Left cardiac atrium (tissue), 4 donors: ENCODE data around the gene TNS3. TPM values are rescaled to one million over a fixed set of nuclear protein-coding genes. Genes with fewer than 3 reads are reported as not detected.
"Not testable (repeated sequence)": the region's sequence is repeated elsewhere in the genome, so short reads cannot be mapped to it uniquely, and the experiment has no call there.

ENCODE experiments used
- ATAC-seq, 2 donors: fragments of 200-7000 bp; cut with Tn5 transposase; one replicate each; pipeline ENCODE4 v1.9.1; 2020; ENCODE audit warnings: mild to moderate bottlenecking in 2 of 2, moderate library complexity in 2 of 2
- DNase-seq: peaks from one replicate; pipeline ENCODE4 v3.0.0-alpha.2; 2020
- intact Hi-C, 2 donors: fragments of 100-400 bp; cut with DNase I; formaldehyde crosslinking; loops; one replicate each; pipeline versions ENCODE4 v1.14.1 to v1.15.1; 2022 to 2023
- total RNA-seq, 2 donors: library from RNA; stranded (reverse); fragmentation: NEBNext Ultra II Directional; extraction: Animal tissue kit (Norgen Biotek cat#: 25700); gene quantifications; one replicate each; pipeline ENCODE4 v1.2.1, GENCODE V29; 2021
- donor health status: DM: no; HTN: yes; CAD: no.
- donor health status: DM: no; HTN: yes; CAD: no; lungs with severe emphysema.
- donor health status: DM: yes; HTN: yes; CAD: no.
- donor health status: Dilated cardiomyopathy.

TNS3 gene
- total RNA-seq, 2 donors from 2014 or later: 51.4 to 66.9 TPM

DNA sequence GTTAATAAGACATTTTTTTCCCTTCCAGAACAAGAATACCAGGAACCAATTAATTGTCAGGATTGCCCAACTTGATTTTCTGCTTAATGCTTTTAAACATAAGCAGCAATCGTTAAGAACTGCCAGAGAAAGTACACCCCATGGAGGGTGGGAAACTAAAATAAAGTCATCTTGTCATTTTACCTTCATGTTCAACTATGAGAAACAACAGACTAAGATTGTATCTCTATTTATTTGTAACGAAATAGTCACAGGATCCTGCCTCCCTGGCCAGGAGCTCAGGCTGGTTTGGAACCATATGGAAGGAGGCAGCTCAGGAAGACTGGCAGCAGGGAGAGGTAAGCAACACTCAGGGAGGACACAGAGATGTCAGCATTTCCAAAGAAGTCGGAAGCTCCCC lies 129.6 kb downstream of the TNS3 start:
- ATAC-seq (no peak), DNase-seq (no peak)
- intact Hi-C loops: no loop called here

DNA sequence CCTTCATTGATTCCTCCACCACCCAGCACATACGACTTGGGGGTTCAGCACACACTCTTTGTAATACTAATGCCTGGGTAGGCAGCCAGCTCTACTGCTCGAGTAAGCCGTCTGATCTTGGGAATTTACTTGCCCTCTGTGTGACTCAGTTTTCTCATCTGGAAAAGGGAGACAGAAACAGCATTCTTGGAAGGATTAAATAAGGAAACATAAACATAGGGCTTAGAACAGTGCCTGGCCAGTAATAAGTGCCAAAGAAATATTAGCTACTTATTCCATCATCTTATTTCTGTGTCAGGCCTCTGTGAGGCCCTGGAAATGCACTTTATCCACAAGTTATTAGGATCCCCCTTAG lies 130.1 kb downstream of the TNS3 start:
- DNase-seq: no peak
- intact Hi-C loops: no loop called here
- no peak for ATAC-seq

DNA sequence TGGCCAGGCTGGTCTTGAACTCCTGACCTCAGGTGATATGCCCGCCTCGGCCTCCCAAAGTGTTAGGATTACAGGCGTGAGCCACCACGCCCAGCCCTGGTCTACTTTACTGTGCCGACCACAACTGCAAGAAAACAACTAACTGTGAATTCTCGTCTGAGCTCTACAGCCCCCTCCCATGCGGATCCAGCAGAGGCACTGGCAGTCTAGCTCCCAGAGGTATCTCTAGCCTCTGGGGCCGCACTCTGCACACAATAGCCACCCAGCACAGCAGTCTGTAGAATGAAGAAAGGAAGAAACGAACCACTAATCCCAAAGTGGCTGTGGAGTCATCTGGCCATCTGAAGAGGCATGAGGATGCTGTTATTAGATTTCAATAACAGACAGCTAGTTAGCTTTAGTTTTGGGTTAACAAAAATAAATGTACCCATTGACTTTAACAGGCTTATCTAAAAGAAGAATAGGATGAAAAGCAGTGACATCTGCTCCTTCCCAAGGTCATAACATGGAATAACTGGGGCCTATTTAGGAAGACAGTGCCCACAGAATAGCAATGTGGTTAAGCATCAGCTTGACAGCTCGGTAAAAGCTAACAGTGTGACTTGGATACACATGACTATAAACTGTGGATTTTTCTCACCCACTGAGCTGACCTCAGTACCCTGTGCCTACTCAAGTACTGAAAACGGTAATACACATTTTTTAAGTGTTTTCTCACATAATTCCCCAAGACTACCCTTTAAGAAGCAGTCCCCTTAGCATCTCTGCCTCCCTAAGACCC lies 131.9 kb downstream of the TNS3 start:
- intact Hi-C loops: loop anchor here (5.0 to 10.0 kb wide), 3 partner anchors 125 to 365 kb away; no protein-coding TSS in a partner anchor
- no peak for DNase-seq
- ATAC-seq: peak in 1 of 2 donors; percentile 24

DNA sequence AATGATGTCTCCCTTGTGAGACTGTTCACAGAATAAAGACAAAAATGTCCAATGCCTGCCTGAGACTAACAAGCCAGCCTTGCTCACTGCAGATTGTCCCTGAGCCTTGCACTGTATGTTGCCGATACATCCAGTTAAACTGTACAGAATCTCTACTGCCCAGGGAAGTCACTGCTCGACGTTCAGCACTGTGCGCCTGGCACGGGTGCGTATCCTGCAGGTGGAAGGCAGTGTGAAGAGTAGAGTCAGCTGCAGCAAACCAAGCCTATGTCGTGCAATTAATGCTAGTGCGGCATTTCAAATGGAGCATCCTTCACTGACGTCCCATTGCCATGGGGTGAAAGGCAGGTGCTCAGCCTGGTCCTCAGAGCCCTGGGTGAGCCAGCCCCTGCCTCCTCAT lies 132.9 kb downstream of the TNS3 start:
- intact Hi-C loops: loop anchor here (5.0 to 10.0 kb wide), 3 partner anchors 126 to 366 kb away; no protein-coding TSS in a partner anchor
- DNase-seq (no peak), ATAC-seq (no peak)

DNA sequence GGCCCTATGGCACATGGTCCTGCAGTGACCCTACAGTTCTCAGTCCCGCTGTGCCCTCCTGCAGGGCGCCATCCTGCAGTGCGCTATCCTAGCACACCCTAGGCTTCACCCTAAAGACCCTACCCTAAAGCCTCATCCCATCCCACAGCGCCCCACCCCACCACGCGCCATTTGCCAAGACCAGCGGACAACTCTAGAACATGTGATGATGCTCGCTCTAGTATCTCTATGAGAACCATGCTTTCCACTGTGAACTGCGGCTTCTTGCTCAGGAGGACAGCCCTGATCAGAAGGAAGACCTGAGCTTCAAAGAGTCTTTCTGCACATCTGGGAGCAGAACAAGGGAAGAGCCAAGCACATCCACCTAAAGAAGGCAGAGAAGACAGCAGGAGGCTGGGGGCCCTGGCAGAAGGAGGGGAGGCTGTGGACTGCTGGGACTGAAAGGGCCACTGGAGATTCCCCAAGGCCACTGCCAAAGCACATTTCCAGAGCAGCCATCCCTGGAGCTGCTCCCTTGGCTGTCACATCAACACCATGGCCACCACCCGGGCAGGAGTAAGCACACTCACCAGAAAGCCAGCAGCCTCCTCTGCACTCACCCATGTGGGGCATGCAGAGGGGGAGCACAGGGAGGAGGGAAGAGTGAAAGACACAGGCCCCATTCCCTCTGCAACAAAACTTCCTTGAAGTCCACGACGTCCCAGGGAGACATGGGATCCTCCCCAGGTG lies 134.1 kb downstream of the TNS3 start:
- intact Hi-C loops: loop anchor here (5.0 to 10.0 kb wide), 3 partner anchors 127 to 367 kb away; no protein-coding TSS in a partner anchor
- no peak for ATAC-seq
- no peak for DNase-seq

DNA sequence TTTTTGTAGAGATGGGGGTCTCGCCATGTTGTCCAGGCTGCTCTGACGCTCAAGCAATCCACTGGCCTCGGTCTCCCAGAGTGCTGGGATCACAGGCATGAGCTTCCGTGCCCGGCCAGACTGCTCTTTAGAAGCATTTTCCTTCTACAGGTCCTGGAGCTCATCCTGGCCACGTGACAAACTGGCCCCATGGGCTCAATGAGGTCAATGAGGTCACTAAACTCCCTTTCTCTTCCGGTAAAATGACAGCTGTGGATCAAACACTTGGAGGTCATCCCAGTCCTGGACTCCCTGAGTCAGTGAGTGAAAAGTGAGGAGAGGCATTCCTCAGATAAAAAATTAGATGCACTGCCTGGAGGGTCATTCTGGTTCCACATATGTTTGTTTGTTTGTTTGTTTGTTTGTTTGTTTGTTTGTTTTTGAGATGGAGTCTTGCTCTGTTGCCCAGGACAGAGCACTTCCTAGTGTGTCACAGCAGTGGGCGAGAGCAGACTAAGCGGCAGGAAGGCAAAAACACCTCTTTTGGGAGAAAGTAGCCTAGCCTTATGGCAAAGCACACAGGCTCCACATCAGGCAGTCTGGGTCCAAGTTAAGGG lies 134.9 kb downstream of the TNS3 start:
- ATAC-seq (peak in 1 of 2 donors; percentile 8), DNase-seq (no peak)
- intact Hi-C loops: loop anchor here (5.0 to 10.0 kb wide), 3 partner anchors 128 to 368 kb away; no protein-coding TSS in a partner anchor

DNA sequence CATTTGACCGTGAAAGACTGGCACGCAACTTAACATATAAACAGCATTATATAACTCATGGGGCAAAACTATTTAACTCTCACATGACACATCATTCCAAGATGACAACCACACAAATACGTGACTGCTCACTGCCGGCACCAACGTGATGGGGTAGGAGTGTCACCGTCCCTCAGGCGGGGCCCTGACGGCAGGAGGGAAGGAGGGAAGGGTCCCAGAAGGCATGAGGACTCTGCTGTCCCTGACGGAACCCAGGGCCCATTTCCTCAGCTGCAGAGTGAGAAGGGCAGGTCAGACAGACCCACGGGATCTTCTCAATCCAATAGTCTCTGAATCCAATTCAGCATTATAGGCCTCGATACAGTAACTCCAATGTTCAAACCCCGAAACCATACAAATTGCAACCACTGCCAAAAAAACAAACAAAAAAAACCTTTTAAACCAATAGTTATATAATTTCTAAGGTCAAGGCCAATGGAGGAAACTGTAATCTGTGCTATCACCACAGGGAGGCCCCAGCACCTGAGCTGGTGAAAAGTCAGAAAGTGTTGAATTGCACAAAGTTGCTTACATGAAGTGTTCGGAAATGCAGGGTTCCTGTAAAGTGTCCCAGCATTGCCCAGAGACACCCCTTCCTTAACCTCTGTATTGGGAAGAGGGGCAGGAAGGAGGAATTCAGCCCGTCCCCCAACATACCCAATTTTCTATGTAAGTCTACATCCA lies 137.4 kb downstream of the TNS3 start:
- ATAC-seq: peak in 1 of 2 donors; percentile 43
- no peak for DNase-seq
- intact Hi-C loops: loop anchor here (5.0 to 10.0 kb wide), 4 partner anchors 130 to 373 kb away; no protein-coding TSS in a partner anchor

DNA sequence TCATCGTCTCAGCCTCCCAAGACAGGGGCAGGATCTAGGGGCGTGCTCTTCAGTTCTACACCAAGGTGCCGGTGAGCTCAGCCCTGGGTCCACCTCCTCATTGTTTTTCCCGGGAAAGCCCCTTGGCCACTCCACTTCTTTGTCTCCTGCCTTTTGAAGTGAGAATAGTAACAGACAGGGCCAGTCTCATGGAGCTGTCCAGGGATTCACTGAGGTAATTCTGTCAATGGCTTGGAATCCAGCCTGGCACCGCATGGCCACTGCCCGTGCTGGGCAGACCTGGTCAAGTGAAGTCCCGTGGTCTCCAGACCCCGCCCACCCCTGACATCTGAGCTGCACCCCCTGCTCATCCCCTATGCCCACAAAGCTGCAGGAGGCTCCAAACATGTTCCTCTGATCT lies 138.9 kb downstream of the TNS3 start:
- no peak for DNase-seq
- no peak for ATAC-seq
- intact Hi-C loops: loop anchor here (5.0 to 10.0 kb wide), 3 partner anchors 132 to 374 kb away; no protein-coding TSS in a partner anchor

DNA sequence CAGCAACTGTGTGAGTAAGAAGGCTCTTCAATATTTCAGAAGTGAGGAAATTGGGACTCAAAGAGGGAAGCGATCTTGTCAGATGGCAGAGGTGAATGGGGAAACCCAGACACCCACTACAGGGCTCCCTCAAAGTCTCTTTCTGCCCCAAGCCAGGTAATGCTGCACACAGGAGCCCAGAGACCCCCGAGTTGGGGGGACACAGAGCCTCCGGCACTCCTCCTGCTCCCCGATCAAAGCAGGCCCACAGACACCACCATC lies 139.4 kb downstream of the TNS3 start:
- ATAC-seq (no peak), DNase-seq (no peak)
- intact Hi-C loops: loop anchor here (5.0 to 10.0 kb wide), 3 partner anchors 132 to 375 kb away; no protein-coding TSS in a partner anchor

DNA sequence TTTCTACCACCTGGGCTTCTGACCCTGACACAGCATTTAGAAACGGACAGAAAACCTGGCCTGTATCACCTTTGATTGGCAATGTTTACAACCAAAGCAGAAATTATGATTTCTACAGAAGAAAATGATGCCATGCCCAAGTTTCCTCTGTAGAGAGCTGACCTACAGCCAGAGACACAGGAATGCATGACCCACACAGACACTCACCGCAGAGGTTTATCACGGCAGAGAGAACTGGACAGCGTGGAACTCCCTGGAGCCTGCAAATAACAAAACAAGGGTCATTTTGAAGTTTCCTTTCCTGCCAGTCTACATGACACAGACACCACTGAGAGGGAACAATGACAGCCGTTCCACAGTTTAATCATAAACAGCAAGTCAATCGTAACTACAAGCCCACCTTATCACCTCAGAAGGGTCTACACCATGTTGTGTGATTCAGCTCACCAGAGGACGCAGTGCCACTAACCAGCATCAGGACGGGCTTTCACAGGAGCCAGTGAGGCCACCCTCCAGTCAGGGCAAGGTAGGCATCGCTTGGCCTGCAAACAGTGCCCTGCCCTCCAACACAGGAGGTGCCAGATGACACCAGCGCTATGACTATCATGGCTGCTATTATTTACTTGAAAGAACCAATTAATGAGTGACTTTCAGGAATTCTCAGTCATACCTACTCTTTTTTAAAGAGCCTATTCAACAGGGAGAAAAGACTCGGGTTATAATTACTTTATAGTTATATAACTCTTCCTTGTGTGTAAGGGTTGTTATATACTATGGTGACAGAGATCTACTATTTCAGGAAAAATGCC lies 139.9 kb downstream of the TNS3 start:
- ATAC-seq (peak in 1 of 2 donors; percentile 51), DNase-seq (no peak)
- intact Hi-C loops: loop anchor here (5.0 to 10.0 kb wide), 3 partner anchors 133 to 375 kb away; no protein-coding TSS in a partner anchor

DNA sequence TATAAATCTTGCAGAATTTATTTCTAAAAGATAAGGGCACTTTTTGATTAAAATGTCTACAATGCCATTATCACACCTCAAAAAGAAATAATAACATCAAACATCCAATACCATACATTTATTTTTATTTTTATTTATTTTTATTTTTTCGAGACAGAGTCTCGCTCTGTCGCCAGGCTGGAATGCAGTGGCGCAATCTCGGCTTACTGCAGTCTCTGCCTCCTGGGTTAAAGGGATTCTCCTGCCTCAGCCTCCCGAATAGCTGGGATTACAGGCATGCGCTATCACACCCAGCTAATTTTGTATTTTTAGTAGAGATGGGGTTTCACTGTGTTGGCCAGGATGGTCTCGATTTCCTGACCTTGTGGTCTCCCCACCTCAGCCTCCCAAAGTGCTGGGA lies 140.9 kb downstream of the TNS3 start:
- intact Hi-C loops: loop anchor here (5.0 to 10.0 kb wide), 3 partner anchors 134 to 376 kb away; no protein-coding TSS in a partner anchor
- not testable (repeated sequence) for ATAC-seq

DNA sequence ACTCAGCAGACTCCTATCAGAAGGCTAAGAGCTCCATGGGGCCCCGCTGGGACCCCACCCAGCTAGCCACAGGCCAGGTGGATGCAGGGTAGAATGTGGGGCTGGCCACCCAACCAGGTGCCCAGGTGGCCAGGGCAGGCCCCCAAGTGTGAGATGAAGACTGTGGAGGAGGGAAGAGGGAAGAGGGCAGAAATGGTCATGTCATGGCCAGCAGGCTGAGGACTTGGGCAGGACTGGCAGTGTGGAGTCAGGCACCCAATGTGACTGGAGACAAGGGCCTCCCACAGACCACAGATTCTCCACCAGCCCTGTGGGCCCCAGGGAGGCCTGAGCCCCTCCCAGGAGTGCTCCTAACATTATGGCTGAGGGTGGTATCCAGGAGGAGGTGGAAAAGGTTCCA lies 141.6 kb downstream of the TNS3 start:
- ATAC-seq: no peak
- DNase-seq: no peak
- intact Hi-C loops: loop anchor here (5.0 to 10.0 kb wide), 3 partner anchors 134 to 377 kb away; no protein-coding TSS in a partner anchor

More for the DNA sequence above, 140.9 kb downstream of the TNS3 start:
- DNase-seq: not testable (repeated sequence)

DNA sequence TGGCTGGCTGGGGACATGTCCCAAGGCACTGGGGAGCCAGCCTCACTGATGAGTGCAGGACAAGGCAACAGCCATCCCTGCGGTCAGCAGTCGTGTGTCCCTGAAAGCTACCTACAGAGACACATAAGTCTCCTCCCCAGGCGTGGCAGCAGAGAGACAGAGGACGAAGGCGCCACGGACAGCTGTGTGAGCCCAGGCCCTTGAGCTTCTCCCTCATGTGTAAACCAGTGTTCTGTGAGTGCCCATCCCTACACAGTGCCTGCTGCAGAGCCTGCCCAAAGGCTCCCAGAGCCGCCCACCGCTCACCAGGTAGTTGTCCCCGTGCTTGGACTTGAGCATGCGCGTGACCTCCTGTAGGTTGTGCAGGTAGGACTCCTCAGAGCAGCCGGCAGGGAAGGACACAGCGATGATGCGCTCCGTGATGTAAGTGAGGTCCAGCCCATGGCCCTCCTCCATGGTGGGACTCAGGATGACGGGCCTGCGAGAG lies 142.7 kb downstream of the TNS3 start:
- intact Hi-C loops: loop anchor here (5.0 to 10.0 kb wide), 2 partner anchors 172 to 246 kb away; no protein-coding TSS in a partner anchor
- DNase-seq: no peak
- no peak for ATAC-seq

DNA sequence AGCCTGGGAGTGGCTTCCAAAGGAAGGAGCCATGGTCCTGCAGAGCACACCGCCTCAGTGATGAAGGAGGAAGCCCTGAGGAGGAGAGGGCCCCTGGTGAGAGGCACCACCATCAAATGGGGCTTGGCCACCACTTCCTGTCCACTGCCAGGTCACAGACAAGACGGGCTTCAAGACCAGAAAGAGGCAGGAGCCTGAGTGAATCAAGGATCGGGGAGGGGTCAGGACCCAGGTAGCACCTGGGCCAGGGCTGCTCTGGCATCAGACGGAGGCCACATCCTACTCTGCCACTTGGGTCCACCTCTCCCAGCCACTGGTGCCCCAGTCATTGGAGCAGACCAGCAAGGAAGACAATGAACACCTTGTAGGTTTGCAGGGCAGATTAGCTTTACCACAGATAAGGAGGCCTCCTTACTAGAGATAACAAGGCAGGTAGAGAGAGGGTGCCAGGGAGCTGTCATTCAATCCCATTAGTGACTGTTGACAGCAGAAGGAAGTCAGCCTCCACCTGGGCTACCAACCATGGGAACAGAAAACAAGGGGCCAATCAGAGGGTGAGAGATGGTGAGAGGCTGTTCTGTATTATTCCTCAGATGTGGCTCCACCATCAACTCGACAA lies 143.4 kb downstream of the TNS3 start:
- ATAC-seq (no peak), DNase-seq (no peak)
- intact Hi-C loops: loop anchor here (5.0 to 10.0 kb wide), 2 partner anchors 171 to 246 kb away; no protein-coding TSS in a partner anchor

DNA sequence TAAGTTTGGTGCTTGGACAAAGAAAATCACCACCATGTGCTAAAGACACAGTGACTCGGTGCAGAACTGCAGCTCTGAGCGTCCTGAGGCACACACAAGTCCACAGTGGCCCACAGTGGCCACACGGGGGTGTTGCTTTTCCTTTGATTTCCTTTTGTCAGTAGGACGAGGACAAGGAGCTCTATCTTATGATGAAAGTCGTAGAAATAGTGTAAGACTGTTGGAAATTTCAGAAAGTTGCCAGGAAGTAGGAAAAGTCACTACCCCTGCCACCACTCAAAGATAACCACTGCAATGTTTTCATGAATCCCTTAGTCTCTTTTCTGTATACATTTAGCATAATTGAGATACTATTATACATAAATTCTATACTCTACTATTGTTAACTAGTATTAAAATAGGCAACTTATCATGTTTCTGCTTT lies 146.0 kb downstream of the TNS3 start:
- intact Hi-C loops: loop anchor here (5.0 to 10.0 kb wide), 2 partner anchors 169 to 249 kb away; no protein-coding TSS in a partner anchor
- peak; percentile 72 for DNase-seq
- ATAC-seq: peak; percentile 84 to 90

DNA sequence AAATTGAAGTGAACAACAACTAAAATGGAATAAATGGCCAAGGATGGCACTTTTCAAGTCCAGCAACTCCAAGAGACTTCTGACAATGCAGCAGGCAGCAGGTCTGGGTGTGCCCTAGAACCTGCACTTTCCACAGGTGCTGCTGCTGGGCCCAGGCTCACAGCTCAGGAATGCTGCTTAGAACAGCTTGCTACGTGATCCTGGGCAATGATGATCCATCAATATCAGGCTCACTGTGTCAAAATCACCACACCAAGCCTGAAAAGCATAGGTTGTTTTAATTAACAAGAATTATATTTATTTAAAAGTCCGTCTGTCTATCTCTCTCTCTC lies 148.4 kb downstream of the TNS3 start:
- intact Hi-C loops: loop anchor here in 1 of 2 donors (10.0 kb wide), 1 partner anchor 251 kb away; no protein-coding TSS in a partner anchor
- DNase-seq (no peak), ATAC-seq (no peak)
